ENCODE measurements around the gene SYNJ1.
"Not testable (repeated sequence)": the region's sequence is repeated elsewhere in the genome, so short reads cannot be mapped to it uniquely, and the experiment has no call there.

SYNJ1 gene

GRCh38 chr21:32727687-32728455, at the start of gene SYNJ1:
TSS of gene SYNJ1 (minus strand) at chr21:32728013. CDS start at chr21:32726895, 1,118 bp downstream.
- DNase-seq: peak; percentile 97

- peak; percentile 3 for DNase-seq
Observed at GRCh38 chr21:32777269-32777668, 49.5 kb upstream of the SYNJ1 start.

- no peak for DNase-seq
Observed at GRCh38 chr21:32776743-32777142, 48.9 kb upstream of the SYNJ1 start.

GRCh38 chr21:32773048-32773344, 45.2 kb upstream of the SYNJ1 start:
- not testable (repeated sequence) for DNase-seq

GRCh38 chr21:32772281-32773047, 44.7 kb upstream of the SYNJ1 start:
- peak; percentile 73 for DNase-seq

- DNase-seq: peak; percentile 63
Observed at GRCh38 chr21:32770871-32771523, 43.2 kb upstream of the SYNJ1 start.

- DNase-seq: no peak
Observed at GRCh38 chr21:32768530-32768929, 40.7 kb upstream of the SYNJ1 start.

- no peak for DNase-seq
Observed at GRCh38 chr21:32765058-32765457, 37.2 kb upstream of the SYNJ1 start.

GRCh38 chr21:32764186-32764585, 36.4 kb upstream of the SYNJ1 start:
- DNase-seq: no peak

- no peak for DNase-seq
Observed at GRCh38 chr21:32757804-32758203, 30.0 kb upstream of the SYNJ1 start.

- no peak for DNase-seq
Observed at GRCh38 chr21:32756096-32756495, 28.3 kb upstream of the SYNJ1 start.

- DNase-seq: no peak
Observed at GRCh38 chr21:32753818-32754585, 26.2 kb upstream of the SYNJ1 start.

- no peak for DNase-seq
Observed at GRCh38 chr21:32750405-32750804, 22.6 kb upstream of the SYNJ1 start.

- no peak for DNase-seq
Observed at GRCh38 chr21:32749662-32750061, 21.8 kb upstream of the SYNJ1 start.

GRCh38 chr21:32748529-32748928, 20.7 kb upstream of the SYNJ1 start:
- no peak for DNase-seq

GRCh38 chr21:32747396-32747795, 19.6 kb upstream of the SYNJ1 start:
- no peak for DNase-seq

- not testable (repeated sequence) for DNase-seq
Observed at GRCh38 chr21:32746711-32747110, 18.9 kb upstream of the SYNJ1 start.

GRCh38 chr21:32742396-32742795, 14.6 kb upstream of the SYNJ1 start:
- no peak for DNase-seq

GRCh38 chr21:32741336-32741735, 13.5 kb upstream of the SYNJ1 start:
- DNase-seq: no peak

- no peak for DNase-seq
Observed at GRCh38 chr21:32739946-32740345, 12.1 kb upstream of the SYNJ1 start.

- not testable (repeated sequence) for DNase-seq
Observed at GRCh38 chr21:32736083-32736482, 8.3 kb upstream of the SYNJ1 start.

GRCh38 chr21:32735524-32735923, 7.7 kb upstream of the SYNJ1 start:
- DNase-seq: no peak

GRCh38 chr21:32733990-32734613, 6.3 kb upstream of the SYNJ1 start:
- DNase-seq: no peak

Measured in inflammatory macrophage treated with lipopolysaccharide for 4 hours (primary cell).